GM23248 (cell line): ENCODE measurements around the gene RASIP1.
"Not testable (repeated sequence)": the region's sequence is repeated elsewhere in the genome, so short reads cannot be mapped to it uniquely, and the experiment has no call there.

Source experiments
- EZH2 ChIP-seq: fragments of 200-600 bp; sonication (generic); IDR thresholded peaks from 2 replicates; pipeline ENCODE4 v1.6.1; 2018; ENCODE audit warnings: antibody characterized with exemption, mild to moderate bottlenecking; ENCODE audit not compliant: insufficient read depth, poor library complexity, severe bottlenecking
- EZH2phosphoT487 ChIP-seq: fragments of 200-600 bp; sonication (generic); IDR thresholded peaks from 2 replicates; pipeline ENCODE4 v1.6.1; 2018; ENCODE audit warnings: antibody characterized with exemption, moderate library complexity, mild to moderate bottlenecking, low read depth; ENCODE audit not compliant: insufficient read depth

GRCh38 chr19:48693629-48694028 is 46.8 kb downstream of the RASIP1 start:
- TF ChIP-seq EZH2phosphoT487, EZH2: not testable (repeated sequence)
